Neural cell (in vitro differentiated cells): ENCODE measurements around the gene DAG1. TPM values are rescaled to one million over a fixed set of nuclear protein-coding genes. Genes with fewer than 3 reads are reported as not detected.

Experiments
- H2AFZ ChIP-seq: fragments of 200-600, 300-800 bp; sonication (generic), shearing (Covaris generic); 2 replicates; pipeline ENCODE4 v1.6.0; 2014; ENCODE audit warnings: low read depth, mild to moderate bottlenecking, antibody characterized with exemption, low read length, moderate library complexity
- H3F3A ChIP-seq: fragments of 200-600 bp; shearing (Covaris generic); 2 replicates; pipeline ENCODE4 v1.6.1; 2016; ENCODE audit warnings: mild to moderate bottlenecking, moderate library complexity, mixed read lengths, antibody characterized with exemption, low read length; ENCODE audit not compliant: insufficient read depth, poor library complexity, severe bottlenecking
- H3K27ac ChIP-seq: fragments of 200-600, 300-800 bp; sonication (generic), shearing (Covaris generic); 2 replicates; pipeline ENCODE4 v1.5.1; 2014; ENCODE audit warnings: mild to moderate bottlenecking, low read length, moderate library complexity
- H3K27me3 ChIP-seq: fragments of 300-800, 200-600 bp; sonication (generic), shearing (Covaris generic); 2 replicates; pipeline ENCODE4 v1.6.0; 2014; ENCODE audit warnings: mild to moderate bottlenecking, low read depth, low read length, moderate library complexity; ENCODE audit not compliant: insufficient read depth
- H3K36me3 ChIP-seq: fragments of 300-800, 200-600 bp; sonication (generic), shearing (Covaris generic); 2 replicates; pipeline ENCODE4 v1.5.1; 2014; ENCODE audit warnings: mild to moderate bottlenecking, antibody characterized with exemption, low read length, moderate library complexity; ENCODE audit not compliant: insufficient read depth
- H3K4me2 ChIP-seq: fragments of 300-800, 200-600 bp; sonication (generic), shearing (Covaris generic); 2 replicates; pipeline ENCODE4 v1.6.0; 2014; ENCODE audit warnings: mild to moderate bottlenecking, low read length
- H3K4me3 ChIP-seq: fragments of 300-800, 200-600 bp; sonication (generic), shearing (Covaris generic); 2 replicates; pipeline ENCODE4 v1.5.1; 2014; ENCODE audit warnings: mild to moderate bottlenecking, low read length, moderate library complexity
- H3K79me2 ChIP-seq: fragments of 200-600 bp; shearing (Covaris generic); replicated peaks from 2 replicates; pipeline ENCODE4 v1.6.0; 2014; ENCODE audit warnings: mild to moderate bottlenecking, low read length, moderate library complexity; ENCODE audit not compliant: insufficient read depth
- H3K9ac ChIP-seq: fragments of 300-800, 200-600 bp; sonication (generic), shearing (Covaris generic); 2 replicates; pipeline ENCODE4 v1.6.1; 2016; ENCODE audit warnings: mild to moderate bottlenecking, low read length, mixed read lengths
- H3K9me2 ChIP-seq: fragments of 200-600 bp; shearing (Covaris generic); 2 replicates; pipeline ENCODE4 v1.6.1; 2016; ENCODE audit warnings: mild to moderate bottlenecking, low read length, mixed read lengths; ENCODE audit not compliant: insufficient read depth
- H3K9me3 ChIP-seq: fragments of 200-600, 300-800 bp; sonication (generic), shearing (Covaris generic); 2 replicates; pipeline ENCODE4 v1.6.1; 2016; ENCODE audit warnings: mild to moderate bottlenecking, mixed run types, low read length, moderate library complexity, mixed read lengths
- H4K20me1 ChIP-seq: fragments of 200-600 bp; shearing (Covaris generic); 2 replicates; pipeline ENCODE4 v1.6.1; 2016; ENCODE audit warnings: mild to moderate bottlenecking, mixed run types; ENCODE audit not compliant: insufficient read depth
- EP300 ChIP-seq: fragments of 450-650 bp; conservative IDR thresholded peaks from 2 replicates; pipeline ENCODE4 v1.6.1; 2014; ENCODE audit warnings: antibody characterized with exemption, mild to moderate bottlenecking, moderate library complexity; ENCODE audit not compliant: poor library complexity, severe bottlenecking
- EZH2 ChIP-seq: fragments of 200-600, 300-800 bp; shearing (Covaris generic), sonication (generic); IDR thresholded peaks from 2 replicates; pipeline ENCODE4 v1.6.1; 2014; ENCODE audit warnings: antibody characterized with exemption, low read length, borderline replicate concordance, mild to moderate bottlenecking; ENCODE audit not compliant: insufficient read depth, poor library complexity, severe bottlenecking
- MXI1 ChIP-seq: fragments of 450-650 bp; conservative IDR thresholded peaks from 2 replicates; pipeline ENCODE4 v1.6.1; 2014; ENCODE audit warnings: antibody characterized with exemption, mild to moderate bottlenecking; ENCODE audit not compliant: poor library complexity, severe bottlenecking
- POLR2AphosphoS5 ChIP-seq: IDR thresholded peaks from 2 replicates; pipeline ENCODE4 v1.6.1; 2012
- RAD21 ChIP-seq: fragments of 450-650 bp; conservative IDR thresholded peaks from 2 replicates; pipeline ENCODE4 v1.6.1; 2014; ENCODE audit warnings: antibody characterized with exemption, mild to moderate bottlenecking, moderate library complexity
- REST ChIP-seq: IDR thresholded peaks from 2 replicates; pipeline ENCODE4 v1.6.1; 2012; ENCODE audit warnings: borderline replicate concordance
- SMC3 ChIP-seq: fragments of 450-650 bp; conservative IDR thresholded peaks from 2 replicates; pipeline ENCODE4 v1.6.1; 2014; ENCODE audit warnings: antibody characterized with exemption, mild to moderate bottlenecking, moderate library complexity; ENCODE audit not compliant: poor library complexity
- TAF1 ChIP-seq: IDR thresholded peaks from 2 replicates; pipeline ENCODE4 v1.6.1; 2012; ENCODE audit warnings: low read depth
- polyA plus RNA-seq: library from polyadenylated mRNA; depleted of rRNA; stranded (reverse); fragments of >200 nt; gene quantifications from 2 replicates; pipeline ENCODE4 v1.2.3, GENCODE V29; 2014
- TF ChIP-seq, protein P1 (sequence below): fragments of 450-650 bp; IDR thresholded peaks from 2 replicates; pipeline ENCODE4 v1.5.1; 2014; ENCODE audit warnings: antibody characterized with exemption, mild to moderate bottlenecking, moderate library complexity; ENCODE audit not compliant: poor library complexity, severe bottlenecking

DAG1 gene
- polyA plus RNA-seq, 1 donor from 2014 or later, result 14.3 TPM

GRCh38 chr3:49553324-49553691 is 83.2 kb downstream of the DAG1 start (continued):
- TF ChIP-seq, protein P1, sequence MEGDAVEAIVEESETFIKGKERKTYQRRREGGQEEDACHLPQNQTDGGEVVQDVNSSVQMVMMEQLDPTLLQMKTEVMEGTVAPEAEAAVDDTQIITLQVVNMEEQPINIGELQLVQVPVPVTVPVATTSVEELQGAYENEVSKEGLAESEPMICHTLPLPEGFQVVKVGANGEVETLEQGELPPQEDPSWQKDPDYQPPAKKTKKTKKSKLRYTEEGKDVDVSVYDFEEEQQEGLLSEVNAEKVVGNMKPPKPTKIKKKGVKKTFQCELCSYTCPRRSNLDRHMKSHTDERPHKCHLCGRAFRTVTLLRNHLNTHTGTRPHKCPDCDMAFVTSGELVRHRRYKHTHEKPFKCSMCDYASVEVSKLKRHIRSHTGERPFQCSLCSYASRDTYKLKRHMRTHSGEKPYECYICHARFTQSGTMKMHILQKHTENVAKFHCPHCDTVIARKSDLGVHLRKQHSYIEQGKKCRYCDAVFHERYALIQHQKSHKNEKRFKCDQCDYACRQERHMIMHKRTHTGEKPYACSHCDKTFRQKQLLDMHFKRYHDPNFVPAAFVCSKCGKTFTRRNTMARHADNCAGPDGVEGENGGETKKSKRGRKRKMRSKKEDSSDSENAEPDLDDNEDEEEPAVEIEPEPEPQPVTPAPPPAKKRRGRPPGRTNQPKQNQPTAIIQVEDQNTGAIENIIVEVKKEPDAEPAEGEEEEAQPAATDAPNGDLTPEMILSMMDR, result no peak
- TF ChIP-seq TAF1, result no peak
- TF ChIP-seq SMC3, result no peak

DNA sequence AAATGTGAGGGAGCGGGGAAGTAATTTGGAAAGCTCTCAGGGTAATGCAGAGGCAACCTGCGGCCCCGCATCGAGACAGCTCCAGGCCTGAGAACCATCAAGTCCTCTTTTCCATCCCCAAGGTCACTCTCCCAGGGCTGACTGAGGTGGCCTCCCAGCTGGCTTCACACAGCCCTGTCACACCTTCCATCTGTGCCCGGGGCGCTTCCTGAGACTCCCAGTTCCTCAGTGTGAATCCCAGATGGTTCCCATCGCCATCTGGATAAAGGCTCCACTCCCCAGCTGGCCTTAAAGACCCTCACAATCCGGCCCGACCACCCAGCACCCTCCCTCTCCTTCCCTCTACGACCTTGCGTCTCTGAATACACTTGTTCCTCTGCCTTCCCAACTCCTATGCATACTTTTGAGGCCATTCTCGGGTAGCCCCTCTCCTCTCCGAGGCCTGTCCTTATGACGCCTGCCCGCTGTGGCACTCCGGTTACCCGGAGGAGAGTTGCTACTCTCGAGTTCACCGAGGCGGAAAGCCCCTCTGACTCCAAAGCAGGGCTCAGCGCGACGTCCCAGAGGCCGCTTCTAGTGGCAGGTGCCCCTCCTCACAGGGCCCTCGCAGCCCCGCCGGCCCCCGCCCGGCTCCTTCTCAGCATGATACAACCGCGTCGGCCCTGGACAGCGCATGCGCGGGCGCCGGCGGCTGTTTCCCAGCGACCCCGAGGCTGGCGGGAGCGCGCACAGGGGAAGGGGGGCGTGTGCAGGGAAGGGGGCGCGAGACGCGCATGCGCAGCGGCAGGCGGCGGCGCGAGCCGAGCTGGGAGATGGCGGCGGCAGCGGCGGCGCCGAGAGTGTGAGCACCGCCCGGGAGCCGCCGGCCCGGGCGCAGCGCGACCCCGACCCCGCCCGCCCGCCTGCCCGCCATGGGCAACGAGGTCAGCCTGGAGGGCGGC is 83.9 kb downstream of the DAG1 start, which contains the start of gene BSN:
Gene BSN (plus strand): TSS at position 786 of the 941 bp plus-strand sequence. CDS start 126 bp downstream, at position 912.
- peak within 1 kb of the TSS; percentile 84 for H3K27ac ChIP-seq
- peak within 1 kb of the TSS; percentile 73 for H2AFZ ChIP-seq
- no peaks in the 10 kb centered on the region for H3K9me3 ChIP-seq
- peaks cover 38% of the 10 kb centered on the region for H3K79me2 ChIP-seq
- no peaks in the 10 kb centered on the region for H4K20me1 ChIP-seq
- H3K9me2 ChIP-seq, result no peaks in the 10 kb centered on the region
- peak within 1 kb of the TSS; percentile 100 for H3K4me2 ChIP-seq
- peak within 1 kb of the TSS; percentile 99 for H3K4me3 ChIP-seq
- H3K9ac ChIP-seq, result peak within 1 kb of the TSS; percentile 93
- no peaks in the 10 kb centered on the region for H3F3A ChIP-seq
- H3K27me3 ChIP-seq, result no peaks in the 10 kb centered on the region
- TF ChIP-seq EP300 (peak; percentile 49), SMC3 (peak; percentile 48), REST (peak; percentile 17), EZH2 (no peak), POLR2AphosphoS5 (peak; percentile 89), TAF1 (no peak), MXI1 (peak; percentile 62), RAD21 (peak; percentile 40)
- TF ChIP-seq, protein P1, result peak; percentile 17
- H3K36me3 ChIP-seq, result no peaks in the 10 kb centered on the region
